Effector CD4-positive, alpha-beta T cell (primary cell): ENCODE results near the gene PTCD2.
A peak's percentile ranks its signal among the peaks of the same experiment; 100 is the strongest.
"Not testable (repeated sequence)": the region's sequence is repeated elsewhere in the genome, so short reads cannot be mapped to it uniquely, and the experiment has no call there.

Source experiments
- DNase-seq: peaks from one replicate; pipeline ENCODE4 v3.0.0-alpha.2; 2020
- total RNA-seq: gene quantifications from one replicate; lab custom pipeline; 2026; lab: John Stamatoyannopoulos, UW

Gene PTCD2
- 9.6 reads per million, percentile 31 among the genes with 10 or more reads in this experiment for total RNA-seq

GRCh38 chr5:72319976-72320752 is at the start of gene PTCD2, which contains the start of gene MRPS27:
PTCD2 (plus strand) TSS chr5:72320373; CDS start chr5:72320383, 10 bp downstream.
MRPS27 (minus strand) TSS chr5:72320240; CDS start chr5:72320221, 19 bp downstream.
- peak; percentile 92 for DNase-seq

GRCh38 chr5:72271702-72272101 is 48.5 kb upstream of the PTCD2 start:
- no peak for DNase-seq

GRCh38 chr5:72272398-72272797 is 47.8 kb upstream of the PTCD2 start:
- no peak for DNase-seq

DNA sequence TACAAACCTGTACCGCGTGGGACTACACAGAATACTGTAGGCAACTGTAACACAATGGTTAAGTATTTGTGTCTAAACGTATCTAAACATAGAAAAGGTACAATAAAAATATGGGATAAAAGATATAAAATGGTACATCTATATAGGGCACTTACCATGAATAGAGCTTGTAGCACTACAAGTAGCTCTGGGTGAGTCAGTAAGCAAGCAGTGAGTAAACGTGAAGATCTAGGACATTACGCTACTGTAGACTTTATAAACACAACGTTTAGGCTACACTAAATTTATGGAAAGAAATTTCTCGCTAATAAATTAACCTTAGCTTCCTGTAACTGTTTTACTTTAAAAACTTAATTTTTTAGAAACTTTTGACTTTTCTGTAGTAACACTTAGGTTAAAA is 46.6 kb upstream of the PTCD2 start:
- DNase-seq, result no peak

- no peak for DNase-seq
Observed at GRCh38 chr5:72276219-72276752, 43.9 kb upstream of the PTCD2 start.

GRCh38 chr5:72280581-72281069 is 39.5 kb upstream of the PTCD2 start:
- no peak for DNase-seq

DNA sequence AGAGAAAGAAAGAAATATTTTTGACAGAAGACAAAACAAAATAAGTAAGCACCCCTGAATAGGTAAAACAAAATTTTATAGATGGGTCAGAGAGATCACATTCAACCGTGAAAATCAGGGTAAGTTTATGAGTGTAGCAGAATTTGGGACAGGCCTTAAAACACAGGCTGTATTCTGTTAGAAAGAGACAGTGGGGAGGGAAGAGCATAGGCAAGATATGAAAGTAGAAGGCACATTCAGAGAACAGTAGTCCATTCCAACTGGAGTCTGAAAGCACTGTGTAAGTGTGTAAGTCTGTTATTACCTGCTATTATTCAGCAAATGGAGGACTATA is 38.8 kb upstream of the PTCD2 start:
- DNase-seq, result no peak

DNA sequence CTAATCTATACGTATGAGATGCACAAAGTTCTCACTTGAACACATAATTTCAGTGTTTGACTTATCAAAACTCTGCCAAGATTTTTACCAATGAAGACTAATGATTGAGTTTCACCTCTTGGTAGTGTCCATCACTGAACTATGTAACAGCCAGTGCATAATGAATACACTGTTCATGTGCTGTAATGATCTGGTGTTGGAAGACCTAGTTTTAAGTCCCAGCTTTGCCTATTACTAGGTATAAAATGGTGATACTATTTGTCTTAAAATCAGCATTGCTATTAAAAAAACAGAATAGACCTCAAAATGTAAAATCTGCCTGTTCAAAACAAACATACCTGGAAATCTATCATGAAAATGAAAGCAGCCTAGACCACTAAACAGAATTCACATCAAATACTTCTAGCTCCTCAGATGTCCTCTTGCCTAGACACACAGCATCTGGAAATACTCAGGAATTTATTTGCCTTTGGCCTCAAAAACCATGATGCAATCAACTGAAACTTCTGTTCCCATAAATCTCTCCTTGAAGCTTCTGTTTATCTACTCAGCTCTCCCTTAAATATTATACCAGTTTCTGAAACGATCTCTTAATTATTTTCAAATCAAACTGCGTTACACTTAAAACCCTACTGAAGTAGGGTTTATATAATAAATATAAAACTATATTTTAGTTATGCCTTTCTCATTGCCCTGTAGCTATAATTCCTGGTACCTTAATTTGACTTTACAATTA is 38.2 kb upstream of the PTCD2 start:
- no peak for DNase-seq

- DNase-seq, result no peak
Observed at GRCh38 chr5:72282878-72283277, 37.3 kb upstream of the PTCD2 start.

DNA sequence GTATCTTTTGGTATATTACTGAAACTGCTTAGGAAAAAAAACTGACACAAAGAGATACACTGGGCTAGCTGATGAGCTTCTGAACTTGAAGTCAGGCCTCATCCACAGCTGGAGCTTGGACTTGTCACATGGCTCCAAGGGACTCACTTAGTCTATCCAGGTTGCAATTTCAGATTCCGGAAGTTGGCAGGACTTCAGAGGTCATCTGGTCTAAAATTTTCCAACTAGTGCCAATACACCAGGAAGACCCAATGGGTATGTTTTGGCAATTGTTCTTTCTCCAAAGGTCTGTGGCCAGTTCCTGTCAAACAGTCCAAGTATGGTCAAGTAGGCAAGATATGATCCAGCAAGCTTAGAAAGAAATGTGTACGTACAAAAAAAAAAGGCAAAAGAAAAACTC is 36.8 kb upstream of the PTCD2 start:
- no peak for DNase-seq

DNA sequence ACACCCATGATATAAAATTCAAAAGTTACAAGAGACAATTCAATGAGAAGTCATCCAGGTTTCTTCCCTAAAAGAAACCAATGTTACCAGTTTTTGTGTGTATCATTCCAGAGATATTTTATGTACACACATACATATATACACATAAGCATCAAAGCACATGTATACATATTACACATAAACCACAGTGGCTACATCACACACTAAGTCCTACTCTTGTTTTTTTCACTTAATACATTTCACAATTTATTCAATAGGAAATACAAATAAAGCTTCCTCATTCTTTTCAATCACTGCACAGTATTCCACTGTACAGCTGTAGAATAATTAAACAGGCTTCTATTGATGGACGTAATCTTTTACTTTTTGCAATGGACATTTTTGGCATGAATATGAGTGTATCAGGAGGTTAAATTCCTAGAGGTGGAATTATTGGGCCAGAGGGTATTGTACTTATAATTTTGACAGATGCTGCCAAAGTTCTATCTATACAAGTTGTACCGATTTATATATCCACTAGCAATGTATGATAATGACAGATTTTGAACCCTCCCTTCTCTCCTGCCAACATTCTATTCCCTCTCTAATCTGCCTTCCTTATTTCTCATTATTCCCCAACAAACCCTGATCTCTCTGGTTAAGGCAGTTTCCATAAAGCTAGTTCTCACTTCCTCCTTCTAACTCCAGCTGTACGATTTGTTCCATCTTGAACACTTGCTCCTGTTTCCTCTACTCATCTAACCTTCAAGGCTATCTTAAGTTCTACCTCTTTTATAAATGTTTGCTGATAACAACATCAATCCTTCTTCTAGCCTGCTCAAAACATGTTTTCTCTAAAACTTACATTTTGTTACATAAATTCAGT is 35.4 kb upstream of the PTCD2 start:
- DNase-seq, result no peak

- no peak for DNase-seq
Observed at GRCh38 chr5:72285424-72285821, 34.8 kb upstream of the PTCD2 start.

- DNase-seq, result no peak
Observed at GRCh38 chr5:72286798-72287197, 33.4 kb upstream of the PTCD2 start.

GRCh38 chr5:72288924-72289323 is 31.2 kb upstream of the PTCD2 start:
- no peak for DNase-seq

DNA sequence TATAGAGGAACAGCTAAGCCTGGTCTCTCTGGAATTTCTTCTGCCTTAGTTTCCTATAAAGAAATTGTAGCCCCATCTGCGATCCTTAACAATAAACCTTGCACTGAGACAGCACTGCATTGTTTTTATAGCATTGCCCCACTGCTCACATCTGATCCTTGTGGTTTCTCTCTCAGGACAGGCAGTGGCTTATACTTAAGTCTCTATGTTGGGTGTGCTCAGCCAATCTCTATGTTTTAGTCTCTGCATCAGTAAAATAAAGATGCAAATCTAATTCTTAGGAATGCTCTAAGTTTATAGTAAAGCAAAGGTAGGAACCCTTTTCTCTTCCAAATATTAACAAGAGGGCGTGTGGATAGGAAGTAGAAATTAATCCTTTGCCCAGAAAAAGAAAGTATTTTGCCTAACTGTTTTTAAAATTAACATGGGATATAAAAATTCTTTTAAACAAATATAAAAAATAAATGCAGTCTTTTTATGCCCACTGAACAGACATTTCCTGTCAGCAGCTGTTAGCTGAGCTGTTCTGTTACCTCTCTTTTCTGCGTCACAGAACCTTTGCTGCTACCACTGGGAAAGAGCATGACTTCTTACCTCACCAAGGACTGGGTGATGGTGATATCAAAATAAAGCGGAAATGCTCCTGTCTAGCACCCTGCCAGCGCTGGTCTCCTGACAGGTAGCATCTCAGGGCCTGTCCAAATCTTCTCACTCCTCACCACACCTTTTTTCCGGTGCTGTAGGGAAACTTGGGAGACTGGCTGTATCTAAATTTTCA is 29.6 kb upstream of the PTCD2 start:
- no peak for DNase-seq

DNA sequence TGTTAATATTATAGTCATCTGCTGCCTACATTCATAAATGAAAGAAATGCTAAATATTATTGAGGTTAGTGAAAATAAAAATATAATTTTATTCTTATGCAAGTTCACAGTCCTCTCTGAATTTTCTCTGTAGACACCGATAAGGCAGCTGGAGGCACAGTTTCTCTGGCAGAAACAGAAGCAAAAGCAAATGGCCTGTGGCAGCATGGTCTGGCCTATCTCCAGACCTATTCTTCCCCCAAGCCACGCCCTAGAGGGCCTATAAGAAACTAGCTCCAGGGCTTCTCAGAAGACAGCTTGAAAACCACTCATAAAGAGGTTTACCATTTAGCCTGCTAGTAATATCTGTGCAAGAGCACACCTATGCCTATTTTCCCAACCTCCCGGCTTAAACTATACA is 28.6 kb upstream of the PTCD2 start:
- no peak for DNase-seq

GRCh38 chr5:72292411-72292810 is 27.8 kb upstream of the PTCD2 start:
- no peak for DNase-seq

GRCh38 chr5:72293495-72294055 is 26.6 kb upstream of the PTCD2 start:
- DNase-seq, result no peak

- DNase-seq, result no peak
Observed at GRCh38 chr5:72294473-72294872, 25.7 kb upstream of the PTCD2 start.

DNA sequence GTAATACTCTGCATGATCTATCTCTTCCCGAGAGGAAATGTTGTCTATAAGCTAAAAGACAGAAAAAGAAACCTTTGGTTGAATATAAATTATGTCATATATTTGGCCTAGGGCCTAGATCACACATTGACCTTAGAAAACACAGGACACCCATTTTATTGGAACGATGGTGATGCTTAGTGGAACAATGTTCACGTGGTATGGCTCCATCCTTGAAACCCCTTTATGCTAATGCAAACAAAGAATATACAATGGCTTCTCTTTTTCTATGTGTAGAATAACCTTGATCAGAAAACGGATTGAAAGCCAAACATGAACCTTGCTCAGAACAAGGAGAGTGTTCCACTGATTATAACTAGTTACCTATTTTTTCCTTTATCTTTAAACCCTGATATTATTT is 24.6 kb upstream of the PTCD2 start:
- DNase-seq, result no peak

- no peak for DNase-seq
Observed at GRCh38 chr5:72296256-72296655, 23.9 kb upstream of the PTCD2 start.

DNA sequence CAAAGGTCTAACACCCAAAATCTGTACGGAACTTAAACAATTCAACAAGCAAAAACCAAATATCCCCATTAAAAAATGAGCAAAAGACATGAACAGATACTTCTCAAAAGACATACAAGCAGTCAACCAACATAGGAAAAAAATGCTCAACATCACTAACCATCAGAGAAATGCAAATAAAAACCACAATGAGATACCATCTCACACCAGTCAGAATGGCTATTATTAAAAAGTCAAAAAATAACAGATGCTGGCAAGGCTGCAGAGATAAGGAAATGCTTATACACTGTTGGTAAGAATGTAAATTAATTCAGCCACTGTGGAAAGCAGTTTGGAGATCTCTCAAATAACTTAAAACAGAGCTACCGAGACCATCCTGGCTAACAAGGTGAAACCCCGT is 22.0 kb upstream of the PTCD2 start:
- DNase-seq, result not testable (repeated sequence)
